ENCODE results near the gene SPATA32. TPM values are rescaled to one million over a fixed set of nuclear protein-coding genes. Genes with fewer than 3 reads are reported as not detected.

SPATA32 gene
- not detected in 2 replicates for total RNA-seq (ENCODE audit: low replicate concordance)
- long read RNA-seq: 0 reads

GRCh38 chr17:45261577-45262515 lies at the start of gene SPATA32:
Gene SPATA32, minus strand, starts transcription at chr17:45262094. Its CDS starts 78 bp downstream, at chr17:45262016.
- Mint-ChIP-seq H3K27me3 (peaks cover 3% of the 10 kb centered on the region), H3K9me3 (no peaks in the 10 kb centered on the region), H3K36me3 (peaks cover 4% of the 10 kb centered on the region), H3K27ac (peak within 1 kb of the TSS; percentile 36), H3K4me3 (peak within 1 kb of the TSS; percentile 74), H3K4me1 (ENCODE audit: unreplicated experiment) (peaks cover 16% of the 10 kb centered on the region)
- no peak for DNase-seq (ENCODE audit: extremely low spot score, unreplicated experiment)
- no peak for TF ChIP-seq CTCF (conservative IDR thresholded peaks at IDR 0.05)

- no peak for DNase-seq (ENCODE audit: extremely low spot score, unreplicated experiment)
- Mint-ChIP-seq H3K27me3 (no peaks in the 10 kb centered on the region), H3K9me3 (no peaks in the 10 kb centered on the region), H3K4me3 (peak overlapping the region; percentile 13), H3K36me3 (peaks cover 14% of the 10 kb centered on the region), H3K4me1 (ENCODE audit: unreplicated experiment) (peaks cover 59% of the 10 kb centered on the region), H3K27ac (peak overlapping the region; percentile 70)
- TF ChIP-seq CTCF (conservative IDR thresholded peaks at IDR 0.05): no peak
These were observed 49.5 kb upstream of the SPATA32 start for GRCh38 chr17:45311401-45311759.

GRCh38 chr17:45310380-45311324 lies 48.8 kb upstream of the SPATA32 start:
- H3K27ac Mint-ChIP-seq: peak overlapping the region; percentile 70
- H3K9me3 Mint-ChIP-seq: no peaks in the 10 kb centered on the region
- H3K4me3 Mint-ChIP-seq: peak overlapping the region; percentile 58
- peaks cover 14% of the 10 kb centered on the region for H3K36me3 Mint-ChIP-seq
- DNase-seq (ENCODE audit: extremely low spot score, unreplicated experiment): no peak
- TF ChIP-seq CTCF (conservative IDR thresholded peaks at IDR 0.05): no peak
- H3K4me1 Mint-ChIP-seq (ENCODE audit: unreplicated experiment): peaks cover 60% of the 10 kb centered on the region
- H3K27me3 Mint-ChIP-seq: no peaks in the 10 kb centered on the region

- peaks cover 50% of the 10 kb centered on the region for H3K4me1 Mint-ChIP-seq (ENCODE audit: unreplicated experiment)
- peaks cover 18% of the 10 kb centered on the region for H3K36me3 Mint-ChIP-seq
- no peaks in the 10 kb centered on the region for H3K9me3 Mint-ChIP-seq
- no peak overlapping the region for H3K27ac Mint-ChIP-seq
- DNase-seq (ENCODE audit: extremely low spot score, unreplicated experiment): no peak
- no peak for TF ChIP-seq CTCF (conservative IDR thresholded peaks at IDR 0.05)
- H3K4me3 Mint-ChIP-seq: no peak overlapping the region
- no peaks in the 10 kb centered on the region for H3K27me3 Mint-ChIP-seq
These were observed 47.5 kb upstream of the SPATA32 start for GRCh38 chr17:45309400-45309799.

GRCh38 chr17:45308840-45309239 lies 46.9 kb upstream of the SPATA32 start:
- Mint-ChIP-seq H3K27ac (no peak overlapping the region), H3K27me3 (no peaks in the 10 kb centered on the region), H3K9me3 (no peaks in the 10 kb centered on the region), H3K4me3 (no peak overlapping the region), H3K4me1 (ENCODE audit: unreplicated experiment) (peaks cover 44% of the 10 kb centered on the region), H3K36me3 (peaks cover 21% of the 10 kb centered on the region)
- TF ChIP-seq CTCF (conservative IDR thresholded peaks at IDR 0.05): no peak
- DNase-seq (ENCODE audit: extremely low spot score, unreplicated experiment): no peak
